ENCODE data around the gene FOXP1.
"Not testable (repeated sequence)": the region's sequence is repeated elsewhere in the genome, so short reads cannot be mapped to it uniquely, and the experiment has no call there.

The FOXP1 gene

GRCh38 chr3:71332813-71333212 lies 250.7 kb downstream of the FOXP1 start:
- DNase-seq (ENCODE audit: low read depth in 2 of 2): no peak

DNA sequence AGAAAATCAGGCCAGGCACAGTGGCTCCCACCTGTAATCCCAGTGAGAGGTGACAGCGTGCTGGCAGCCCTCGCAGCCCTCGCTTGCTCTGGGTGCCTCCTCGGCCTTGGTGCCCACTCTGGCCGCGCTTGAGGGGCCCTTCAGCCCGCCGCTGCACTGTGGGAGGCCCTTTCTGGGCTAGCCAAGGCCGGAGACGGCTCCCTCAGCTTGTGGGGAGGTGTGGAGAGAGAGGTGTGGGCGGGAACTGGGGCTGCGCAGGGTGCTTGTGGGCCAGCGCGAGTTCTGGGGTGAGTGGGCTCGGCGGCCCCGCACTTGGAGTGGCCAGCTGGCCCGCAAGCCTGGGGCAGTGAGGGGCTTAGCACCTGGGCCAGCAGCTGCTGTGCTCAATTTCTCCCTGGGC lies 252.6 kb downstream of the FOXP1 start:
- DNase-seq (ENCODE audit: low read depth in 2 of 2): no peak

DNA sequence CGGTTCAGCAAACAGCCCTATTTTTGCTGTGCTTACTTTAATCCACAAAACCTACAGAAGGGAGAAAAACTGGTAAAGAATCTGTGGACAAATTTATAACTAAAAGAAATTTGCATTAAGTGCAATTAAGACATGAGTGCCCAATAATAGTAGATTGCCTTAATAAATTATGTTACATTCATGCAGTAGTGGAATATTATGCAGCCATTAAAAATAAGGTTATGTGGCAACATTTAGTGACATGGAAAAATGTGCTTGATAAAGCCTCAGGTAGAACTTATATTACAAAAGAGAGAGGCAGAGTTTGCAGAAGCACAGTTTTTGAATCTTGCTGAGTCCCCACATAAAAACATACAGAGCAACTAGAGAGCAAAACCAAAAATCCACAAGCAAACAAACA lies 253.0 kb downstream of the FOXP1 start:
- no peak for DNase-seq (ENCODE audit: low read depth in 2 of 2)

- DNase-seq (ENCODE audit: low read depth in 2 of 2): no peak
These were observed 253.7 kb downstream of the FOXP1 start for GRCh38 chr3:71329817-71330216.

DNA sequence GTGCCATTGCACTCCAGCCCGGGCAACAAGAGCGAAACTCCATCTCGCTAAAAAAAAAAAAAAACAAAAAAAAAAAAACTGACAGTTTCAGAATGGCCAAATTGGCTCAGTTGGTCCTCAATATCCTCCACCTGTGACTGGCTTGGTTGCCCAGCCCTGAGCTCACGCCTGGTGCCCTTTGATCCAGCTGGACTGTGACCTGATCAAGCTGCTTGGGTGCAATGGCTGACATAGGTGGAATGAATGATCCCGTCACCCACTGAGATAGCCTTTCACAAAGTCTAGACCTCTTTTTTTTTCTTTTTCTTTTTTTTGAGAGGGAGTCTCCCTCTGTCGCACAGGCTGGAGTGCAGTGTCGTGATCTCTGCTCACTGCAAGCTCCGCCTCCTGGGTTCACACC lies 254.6 kb downstream of the FOXP1 start:
- DNase-seq (ENCODE audit: low read depth in 2 of 2): no peak

GRCh38 chr3:71327936-71328335 lies 255.6 kb downstream of the FOXP1 start:
- DNase-seq (ENCODE audit: low read depth in 2 of 2): no peak

GRCh38 chr3:71325715-71326114 lies 257.8 kb downstream of the FOXP1 start:
- DNase-seq (ENCODE audit: low read depth in 2 of 2): no peak

DNA sequence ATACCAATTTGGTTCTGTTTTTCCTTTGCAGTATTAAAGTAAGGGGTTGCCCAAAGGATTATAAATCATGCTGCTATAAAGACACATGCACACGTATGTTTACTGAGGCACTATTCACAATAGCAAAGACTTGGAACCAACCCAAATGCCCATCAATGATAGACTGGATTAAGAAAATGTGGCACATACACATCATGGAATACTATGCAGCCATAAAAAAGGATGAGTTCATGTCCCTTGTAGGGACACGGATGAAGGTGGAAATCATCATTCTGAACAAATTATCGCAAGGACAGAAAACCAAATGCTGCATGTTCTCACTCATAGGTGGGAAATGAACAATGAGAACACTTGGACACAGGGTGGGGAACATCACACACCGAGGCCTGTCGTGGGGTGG lies 259.3 kb downstream of the FOXP1 start:
- not testable (repeated sequence) for DNase-seq (ENCODE audit: low read depth in 2 of 2)

GRCh38 chr3:71323558-71323957 lies 260.0 kb downstream of the FOXP1 start:
- DNase-seq (ENCODE audit: low read depth in 2 of 2): no peak

GRCh38 chr3:71322154-71322553 lies 261.4 kb downstream of the FOXP1 start:
- no peak for DNase-seq (ENCODE audit: low read depth in 2 of 2)

- no peak for DNase-seq (ENCODE audit: low read depth in 2 of 2)
These were observed 263.8 kb downstream of the FOXP1 start for GRCh38 chr3:71319771-71320170.

DNA sequence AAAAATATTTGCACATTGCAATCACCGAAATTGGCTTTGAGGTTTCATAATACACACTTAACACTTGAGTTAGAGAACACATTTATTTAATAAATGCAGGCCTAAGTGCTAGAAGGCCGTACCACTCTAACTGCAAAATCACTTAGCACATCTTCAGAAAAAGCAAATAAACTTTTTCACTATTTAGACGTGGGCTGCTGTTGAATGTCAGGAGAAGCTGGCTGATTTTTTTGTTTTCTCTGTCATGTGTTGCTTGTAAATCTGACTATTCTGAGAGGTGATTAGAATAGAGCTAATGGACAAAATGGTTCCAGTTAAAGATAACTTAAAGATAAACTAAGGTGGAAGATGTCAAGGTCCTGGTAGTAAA lies 265.1 kb downstream of the FOXP1 start:
- DNase-seq (ENCODE audit: low read depth in 2 of 2): no peak

DNA sequence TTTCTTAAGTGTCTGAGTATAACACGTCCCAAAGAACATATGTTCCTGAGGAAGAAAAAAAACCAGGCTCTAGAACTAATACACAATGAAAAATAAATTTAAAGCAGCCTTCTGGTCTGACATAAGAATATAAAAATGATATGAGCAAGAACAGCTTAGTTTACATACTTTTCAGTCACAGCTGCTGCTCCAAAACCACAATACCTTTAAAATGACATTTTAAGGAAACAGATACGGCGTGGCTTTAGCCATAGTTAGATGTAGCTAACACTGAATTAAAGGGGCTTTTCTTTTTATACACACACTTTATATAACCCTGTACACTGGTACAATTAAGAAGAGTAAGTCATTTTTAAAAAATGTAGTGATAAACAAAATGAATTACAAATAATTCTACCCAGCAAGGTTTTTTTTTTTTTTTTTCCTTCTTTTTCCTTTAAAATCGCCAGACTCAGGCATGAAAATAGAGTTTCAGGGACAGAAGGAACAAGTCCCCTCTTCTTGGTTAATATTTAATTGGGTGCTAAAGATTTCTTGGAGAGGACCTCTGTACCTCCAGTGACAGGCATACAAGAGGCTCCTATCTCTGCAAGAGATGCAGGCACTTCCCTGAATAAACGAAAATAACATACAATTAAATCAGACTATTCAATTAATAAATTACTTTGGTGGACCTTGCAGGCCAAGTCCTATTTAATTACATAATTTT lies 265.6 kb downstream of the FOXP1 start:
- peak in 1 of 2 experiments; percentile 18 for DNase-seq (ENCODE audit: low read depth in 2 of 2)

- DNase-seq (ENCODE audit: low read depth in 2 of 2): no peak
These were observed 266.4 kb downstream of the FOXP1 start for GRCh38 chr3:71317140-71317539.

- no peak for DNase-seq (ENCODE audit: low read depth in 2 of 2)
These were observed 267.3 kb downstream of the FOXP1 start for GRCh38 chr3:71316066-71316777.

GRCh38 chr3:71315431-71315830 lies 268.1 kb downstream of the FOXP1 start:
- DNase-seq (ENCODE audit: low read depth in 2 of 2): no peak

DNA sequence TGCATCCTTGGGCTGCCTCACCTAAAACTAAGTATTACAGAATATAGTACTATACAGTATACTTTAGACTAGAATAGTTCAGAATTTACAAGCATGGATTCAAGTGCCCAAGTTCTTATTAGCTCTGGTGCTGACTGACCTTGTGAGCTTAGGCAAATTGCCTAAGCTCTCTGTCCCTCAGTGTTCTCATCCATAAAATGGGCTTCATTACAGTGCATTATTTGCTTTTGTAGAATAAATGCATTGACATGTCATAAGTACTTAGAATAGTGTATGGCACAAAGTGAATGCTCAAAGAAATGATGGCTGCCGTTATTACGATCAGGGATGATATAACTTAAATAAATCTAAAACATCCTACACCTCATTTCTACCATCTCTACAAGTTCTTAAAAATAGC lies 269.7 kb downstream of the FOXP1 start:
- no peak for DNase-seq (ENCODE audit: low read depth in 2 of 2)

DNA sequence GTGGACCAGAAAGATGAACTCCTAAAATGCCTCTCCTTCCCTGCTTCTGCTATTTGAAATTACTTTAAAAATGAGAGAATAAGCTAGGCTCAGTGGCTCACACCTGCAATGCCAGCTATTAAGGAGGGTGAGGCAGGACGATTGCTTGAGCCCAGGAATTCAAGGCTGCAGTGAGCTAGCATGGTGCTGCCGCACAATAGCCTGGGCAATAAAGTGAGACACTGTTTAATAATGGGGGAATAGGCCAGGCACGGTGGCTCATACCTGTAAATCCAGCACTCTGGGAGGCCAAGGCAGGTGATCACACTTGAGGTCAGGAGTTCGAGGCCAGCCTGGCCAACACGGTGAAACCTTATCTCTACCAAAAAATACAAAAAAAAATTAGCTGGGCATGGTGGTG lies 271.1 kb downstream of the FOXP1 start:
- no peak for DNase-seq (ENCODE audit: low read depth in 2 of 2)

DNA sequence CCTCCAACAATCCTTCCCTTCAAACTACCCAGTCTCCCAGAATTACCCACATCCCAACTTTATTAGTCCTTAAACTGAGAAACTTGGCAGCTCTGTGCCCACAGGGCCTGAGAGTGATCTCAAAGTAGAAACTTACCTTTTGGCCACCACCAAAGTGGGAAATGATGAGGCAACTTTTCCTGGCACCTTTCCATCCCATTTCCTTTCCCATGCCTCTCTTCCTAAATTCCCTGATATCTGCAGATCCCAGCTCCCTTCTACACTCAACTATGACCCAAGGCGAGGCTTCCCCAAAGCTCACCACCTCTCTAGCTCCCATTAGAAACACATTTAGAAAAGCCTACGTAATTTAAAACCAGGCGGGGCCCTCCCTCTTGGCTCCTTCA lies 271.9 kb downstream of the FOXP1 start:
- no peak for DNase-seq (ENCODE audit: low read depth in 2 of 2)

- no peak for DNase-seq (ENCODE audit: low read depth in 2 of 2)
These were observed 272.4 kb downstream of the FOXP1 start for GRCh38 chr3:71310980-71311660.

DNA sequence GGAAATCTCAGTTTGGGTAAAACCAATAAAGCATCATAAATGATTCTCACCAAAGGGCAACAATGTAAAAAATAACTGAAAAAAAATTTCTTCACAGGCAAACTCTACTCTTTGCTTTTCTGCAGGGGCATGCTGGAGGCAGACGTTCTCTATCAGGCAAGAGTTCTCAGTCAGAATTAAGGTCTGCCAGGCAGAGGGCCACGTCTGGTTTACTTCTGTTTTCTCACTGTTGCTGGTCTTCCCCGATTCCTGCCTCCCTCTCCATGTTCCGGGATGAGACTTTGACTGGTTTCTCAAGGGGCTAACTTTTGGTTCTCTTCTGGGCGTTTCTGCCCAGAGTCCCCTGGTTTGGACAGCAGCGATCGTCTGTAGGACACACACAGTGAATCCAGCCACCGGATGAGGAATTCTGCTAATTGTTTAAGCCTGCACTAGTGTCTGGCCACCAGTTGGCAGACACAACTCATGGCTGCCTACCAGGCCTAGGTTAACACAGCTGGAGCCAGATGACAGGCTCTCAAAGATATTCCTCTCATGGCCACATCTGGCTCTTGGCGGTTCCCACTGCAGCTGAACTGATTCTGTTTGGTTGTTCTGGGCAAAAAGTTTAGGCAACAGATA lies 273.1 kb downstream of the FOXP1 start:
- DNase-seq (ENCODE audit: low read depth in 2 of 2): peak; percentile 52 to 63

DNA sequence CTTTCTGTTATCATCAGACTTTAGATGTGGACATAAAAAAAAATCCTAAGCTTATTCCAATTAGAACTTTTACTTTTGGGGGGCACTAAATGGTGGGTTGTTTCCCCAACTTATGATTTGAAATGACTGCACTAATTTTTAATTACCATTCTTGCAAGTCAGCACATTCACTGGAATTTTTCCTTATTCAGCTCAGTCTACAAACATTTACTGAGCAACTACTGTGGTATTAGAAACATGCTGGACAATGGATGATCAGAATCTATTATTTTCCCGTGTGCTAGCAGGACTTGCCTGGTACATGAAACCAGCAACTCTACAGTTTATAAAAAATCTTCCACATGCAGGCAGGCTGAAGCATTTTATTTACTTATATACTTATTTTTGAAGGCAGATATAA lies 273.6 kb downstream of the FOXP1 start:
- DNase-seq (ENCODE audit: low read depth in 2 of 2): no peak

- DNase-seq (ENCODE audit: low read depth in 2 of 2): no peak
These were observed 274.2 kb downstream of the FOXP1 start for GRCh38 chr3:71309342-71309741.
